GM19372 (cell line): ENCODE data around the gene RSPH10B.
"Not testable (repeated sequence)": the region's sequence is repeated elsewhere in the genome, so short reads cannot be mapped to it uniquely, and the experiment has no call there.

Experiments
- ATAC-seq: cut with Tn5 transposase; IDR thresholded peaks from one replicate; pipeline ENCODE4 v1.9.1; 2021; ENCODE audit warnings: mild to moderate bottlenecking, low read depth, moderate library complexity; ENCODE audit not compliant: unreplicated experiment

RSPH10B gene

DNA sequence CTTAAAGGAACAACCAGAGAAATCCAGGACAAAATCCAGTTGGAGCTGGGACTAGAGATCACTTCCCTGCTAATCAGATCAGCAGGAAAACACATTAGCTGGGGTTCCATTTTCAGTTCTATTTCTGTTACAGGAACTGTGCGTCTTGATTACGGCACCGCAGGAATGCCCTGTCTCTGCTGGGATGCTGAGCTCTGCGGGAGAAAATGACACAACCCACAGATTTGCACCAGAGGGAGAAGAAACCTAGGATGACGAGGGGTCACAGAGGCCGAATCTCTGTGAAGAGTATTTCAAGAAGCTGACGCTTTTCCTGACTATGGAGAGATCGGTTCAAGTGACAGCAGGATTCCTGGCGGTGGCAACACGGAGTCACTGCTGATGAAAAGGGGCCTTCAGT is 40.2 kb downstream of the RSPH10B start:
- not testable (repeated sequence) for ATAC-seq

DNA sequence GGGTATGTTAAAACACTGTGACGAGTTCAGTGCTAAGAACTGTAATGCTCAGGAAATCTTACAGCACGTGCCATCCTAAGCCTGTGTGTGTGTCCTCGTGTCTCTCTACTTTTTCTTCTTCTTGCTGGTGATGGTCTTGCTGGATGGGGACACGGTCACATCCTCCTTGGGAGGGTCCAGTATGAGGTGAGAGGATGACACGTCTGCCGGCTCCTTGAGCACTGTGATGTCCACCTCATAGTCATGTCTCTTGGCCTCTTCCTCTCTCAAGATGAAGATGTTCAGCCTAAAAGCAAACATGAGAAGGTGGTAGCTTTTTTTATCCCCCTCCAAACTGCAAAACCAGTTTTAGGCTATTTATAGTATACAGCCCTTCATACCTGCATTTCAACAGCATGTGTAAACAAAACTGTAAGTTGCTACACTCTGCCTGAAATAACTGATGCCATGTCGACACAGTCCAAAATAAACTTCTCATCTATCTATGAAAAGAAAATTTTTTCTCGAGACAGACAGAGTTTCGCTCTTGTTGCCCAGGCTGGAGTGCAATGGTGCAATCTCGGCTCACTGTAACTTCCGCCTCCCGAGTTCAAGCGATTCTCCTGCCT is 44.1 kb downstream of the RSPH10B start:
- ATAC-seq: not testable (repeated sequence)

GRCh38 chr7:5924630-5925029 is 45.9 kb downstream of the RSPH10B start:
- ATAC-seq: not testable (repeated sequence)

GRCh38 chr7:5924180-5924579 is 46.3 kb downstream of the RSPH10B start:
- ATAC-seq: not testable (repeated sequence)

- ATAC-seq: not testable (repeated sequence)
Measured at GRCh38 chr7:5916529-5916928, 54.0 kb downstream of the RSPH10B start.

GRCh38 chr7:5908835-5909234 is 61.7 kb downstream of the RSPH10B start:
- ATAC-seq: not testable (repeated sequence)

- not testable (repeated sequence) for ATAC-seq
Measured at GRCh38 chr7:5904726-5905125, 65.8 kb downstream of the RSPH10B start.

DNA sequence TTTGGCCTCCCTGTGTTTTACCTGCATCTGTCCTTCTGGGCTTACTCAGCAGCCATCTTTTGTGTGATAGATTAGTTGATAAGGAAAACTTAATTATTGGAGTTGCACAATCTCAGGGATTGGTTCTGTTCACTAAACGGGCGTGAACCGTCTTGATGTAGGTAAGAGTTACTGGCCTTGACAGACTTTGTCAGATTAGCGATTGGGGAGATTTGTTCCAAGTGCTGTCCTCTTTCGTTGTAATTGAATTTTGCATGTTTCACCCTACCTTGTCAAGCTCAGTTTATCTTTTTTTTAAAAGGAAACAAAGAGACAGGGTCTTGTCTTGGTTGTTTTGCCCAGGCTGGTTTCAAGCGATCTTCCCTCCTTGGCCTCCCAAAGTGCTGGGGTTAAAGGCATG is 67.5 kb downstream of the RSPH10B start:
- not testable (repeated sequence) for ATAC-seq

- peak; percentile 90 for ATAC-seq
Measured at GRCh38 chr7:5898480-5899224, 71.8 kb downstream of the RSPH10B start, which contains the start of gene CCZ1. Gene CCZ1 (plus strand): TSS chr7:5898733. CDS start chr7:5898800, 67 bp downstream.

GRCh38 chr7:5897369-5897919 is 73.0 kb downstream of the RSPH10B start:
- ATAC-seq: not testable (repeated sequence)

- no peak for ATAC-seq
Measured at GRCh38 chr7:5892498-5892897, 78.0 kb downstream of the RSPH10B start.

GRCh38 chr7:5890244-5890643 is 80.2 kb downstream of the RSPH10B start:
- ATAC-seq: not testable (repeated sequence)

GRCh38 chr7:5888021-5888420 is 82.5 kb downstream of the RSPH10B start:
- ATAC-seq: not testable (repeated sequence)

DNA sequence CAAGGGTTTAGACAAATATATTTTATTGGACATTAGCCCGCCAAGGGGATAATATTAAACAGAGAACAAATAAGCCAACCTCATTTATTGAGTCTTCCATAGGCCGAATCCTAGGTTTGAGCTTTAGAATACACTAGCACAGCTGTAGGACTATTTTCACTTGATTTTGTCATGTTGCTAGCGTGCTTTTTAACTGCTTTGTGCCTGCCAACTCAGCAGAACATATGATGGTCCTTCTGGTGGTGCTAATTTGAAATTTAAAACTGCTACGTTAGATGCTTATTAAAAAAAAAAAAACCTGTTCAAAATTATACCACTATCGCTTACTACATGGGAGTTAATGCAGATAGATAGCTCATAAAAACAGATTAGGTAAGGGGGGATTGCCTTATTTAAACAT is 86.1 kb downstream of the RSPH10B start:
- not testable (repeated sequence) for ATAC-seq

- ATAC-seq: not testable (repeated sequence)
Measured at GRCh38 chr7:5880106-5880505, 90.4 kb downstream of the RSPH10B start.

DNA sequence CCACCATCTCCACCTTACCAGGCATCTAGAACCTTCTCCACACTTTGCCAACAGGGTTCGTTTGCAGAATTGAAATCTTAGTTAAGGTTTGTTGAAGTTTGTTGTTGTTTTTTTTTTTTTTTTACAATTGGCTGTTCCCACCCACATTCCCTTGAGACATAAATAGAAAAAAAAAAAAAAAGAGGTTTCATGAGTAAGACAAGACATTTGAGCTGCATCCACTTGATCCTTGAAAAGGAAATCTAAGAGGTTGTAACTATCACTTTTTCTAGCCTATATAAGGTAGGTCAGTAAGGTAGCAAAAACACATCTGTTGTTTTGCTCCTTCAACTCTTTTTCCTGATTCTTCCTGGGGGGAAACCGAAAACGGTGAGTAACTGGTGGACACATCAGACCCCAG is 90.9 kb downstream of the RSPH10B start:
- not testable (repeated sequence) for ATAC-seq
